LHCN-M2 (cell line): ENCODE measurements around the gene PPP1R16B. TPM values are rescaled to one million over a fixed set of nuclear protein-coding genes. Genes with fewer than 3 reads are reported as not detected.

Experiments
- DNase-seq: peaks from one replicate; pipeline ENCODE4 v3.0.0-alpha.2; 2012; ENCODE audit warnings: low read depth
- total RNA-seq: library from RNA; depleted of rRNA; stranded (reverse); fragments of >200 nt; gene quantifications from 2 replicates; pipeline ENCODE4 v1.2.3, GENCODE V29; 2014

The PPP1R16B gene
- total RNA-seq, 1 experiment from 2014 or later = not detected

DNA sequence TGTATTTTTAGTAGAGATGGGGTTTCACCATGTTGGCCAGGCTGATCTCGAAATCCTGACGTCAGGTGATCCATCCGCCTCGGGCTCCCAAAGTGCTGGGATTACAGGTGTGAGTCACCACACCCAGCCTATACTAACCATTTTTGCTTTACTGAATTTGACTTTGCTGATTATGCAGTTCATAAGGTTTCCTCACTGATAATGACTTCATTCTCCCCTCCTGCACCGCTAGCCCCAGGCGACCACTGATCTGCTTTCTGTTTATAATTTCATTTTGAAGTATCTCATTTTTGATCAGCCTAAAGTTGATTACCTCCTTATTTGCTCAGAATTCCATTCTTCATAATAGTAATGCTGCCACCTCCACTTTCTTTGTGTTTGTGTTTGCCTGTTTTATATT lies 72.0 kb downstream of the PPP1R16B start:
- DNase-seq = no peak

DNA sequence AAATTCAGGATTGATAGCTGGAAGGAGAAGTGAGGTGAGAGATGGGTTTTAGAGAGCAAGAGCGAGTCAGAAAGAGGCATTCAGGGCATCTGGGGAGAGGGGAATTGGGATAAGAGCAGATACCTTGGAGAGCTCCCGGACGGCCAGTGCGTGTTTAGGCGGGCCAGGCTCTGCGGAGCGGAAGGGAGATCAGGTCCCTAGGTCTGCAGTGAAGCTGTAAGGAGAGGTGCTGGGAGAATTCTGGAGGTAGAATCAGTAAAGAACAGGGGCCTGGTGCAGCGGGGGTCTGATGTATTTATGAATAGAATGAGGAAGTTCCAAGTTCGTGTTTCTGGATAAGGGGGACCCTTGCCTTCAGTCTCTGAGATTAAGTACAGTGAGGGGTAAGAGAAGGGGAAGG lies 73.4 kb downstream of the PPP1R16B start:
- DNase-seq = no peak

DNA sequence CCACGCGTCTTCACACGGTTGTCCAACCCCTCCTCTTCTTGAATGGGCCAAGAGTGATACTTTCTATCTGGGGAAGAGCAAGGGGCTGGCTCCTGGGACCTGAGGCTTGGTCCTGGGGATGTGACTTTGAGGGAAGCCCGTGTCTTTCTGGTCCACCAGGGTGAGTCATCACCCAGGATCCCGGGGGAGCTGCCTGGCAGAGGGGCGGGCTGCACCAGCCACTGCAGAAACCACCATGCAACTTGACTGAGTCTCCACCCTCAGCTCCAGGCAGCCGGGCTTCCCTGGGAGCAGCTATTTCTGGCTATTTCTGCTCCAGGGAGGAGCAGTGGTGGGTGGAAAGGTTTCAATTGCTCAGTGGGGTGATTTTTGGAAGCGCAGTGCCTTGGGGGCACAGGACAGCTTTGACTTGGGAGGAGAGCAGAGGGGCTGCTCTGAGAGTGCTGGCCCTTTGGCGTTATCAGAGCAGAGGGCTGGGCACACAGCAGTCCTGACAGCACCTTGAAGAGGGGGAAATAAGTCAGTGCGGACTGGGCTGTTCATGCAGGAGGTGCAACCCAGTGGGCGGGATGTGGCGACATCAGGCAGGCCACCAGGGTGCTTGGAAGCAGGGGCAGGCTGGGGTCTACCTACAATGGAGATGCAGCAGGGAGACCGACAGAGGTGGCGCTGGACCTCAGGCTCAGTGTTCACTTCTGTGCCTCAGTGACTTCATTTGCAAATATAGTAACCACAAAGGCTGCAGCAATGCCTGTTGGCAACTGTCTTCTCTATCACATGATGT lies 75.6 kb downstream of the PPP1R16B start:
- DNase-seq = no peak

DNA sequence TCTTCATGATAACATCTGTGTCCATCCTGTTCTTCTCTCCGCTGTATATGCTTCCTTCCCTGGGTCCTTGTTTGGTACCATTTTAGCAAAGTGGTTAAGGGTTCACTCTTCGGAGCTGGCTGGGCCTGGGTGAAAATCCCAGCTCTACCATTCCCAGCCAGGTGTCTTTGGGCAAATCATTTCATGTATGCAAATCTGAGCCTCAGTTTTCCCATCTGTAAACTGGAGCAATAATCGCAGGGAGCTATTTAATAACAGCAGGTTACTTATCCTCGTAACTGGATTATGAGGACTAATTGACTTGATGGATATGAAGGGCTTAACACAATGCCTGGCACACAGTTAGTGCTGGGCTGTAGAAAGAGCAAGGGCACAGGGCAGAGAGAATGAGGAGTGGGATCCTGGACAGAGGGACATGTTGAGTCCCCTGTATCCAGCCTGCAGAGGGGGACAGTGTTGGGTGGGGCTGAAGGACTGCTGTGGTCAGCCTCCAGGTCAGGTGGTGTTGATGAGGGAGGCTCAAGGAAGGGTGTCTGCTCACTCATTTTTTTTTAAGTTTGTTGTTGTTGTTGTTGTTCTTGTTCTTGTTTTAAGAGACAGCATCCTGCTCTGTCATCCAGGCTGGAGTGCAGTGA lies 76.4 kb downstream of the PPP1R16B start:
- DNase-seq = no peak

DNA sequence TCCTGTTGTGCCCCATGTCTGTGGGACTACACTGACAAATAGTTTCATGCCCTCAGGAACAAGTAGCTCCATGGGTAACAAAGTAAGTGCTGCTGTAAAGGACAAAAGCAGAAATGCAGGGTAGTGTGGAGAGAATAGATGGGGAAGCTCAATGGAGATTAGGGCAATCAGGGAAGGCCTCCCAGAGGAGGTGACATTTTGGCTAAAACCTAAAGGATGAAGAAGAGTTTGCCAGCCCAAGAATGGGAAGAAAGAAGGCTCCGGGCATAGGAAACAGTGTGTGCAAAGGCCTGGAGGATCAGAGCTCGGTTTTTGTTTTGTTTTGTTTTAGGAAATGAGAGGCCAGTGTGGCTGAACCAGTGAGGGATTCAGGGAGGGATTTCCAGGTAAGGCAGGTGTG lies 77.1 kb downstream of the PPP1R16B start:
- no peak for DNase-seq

DNA sequence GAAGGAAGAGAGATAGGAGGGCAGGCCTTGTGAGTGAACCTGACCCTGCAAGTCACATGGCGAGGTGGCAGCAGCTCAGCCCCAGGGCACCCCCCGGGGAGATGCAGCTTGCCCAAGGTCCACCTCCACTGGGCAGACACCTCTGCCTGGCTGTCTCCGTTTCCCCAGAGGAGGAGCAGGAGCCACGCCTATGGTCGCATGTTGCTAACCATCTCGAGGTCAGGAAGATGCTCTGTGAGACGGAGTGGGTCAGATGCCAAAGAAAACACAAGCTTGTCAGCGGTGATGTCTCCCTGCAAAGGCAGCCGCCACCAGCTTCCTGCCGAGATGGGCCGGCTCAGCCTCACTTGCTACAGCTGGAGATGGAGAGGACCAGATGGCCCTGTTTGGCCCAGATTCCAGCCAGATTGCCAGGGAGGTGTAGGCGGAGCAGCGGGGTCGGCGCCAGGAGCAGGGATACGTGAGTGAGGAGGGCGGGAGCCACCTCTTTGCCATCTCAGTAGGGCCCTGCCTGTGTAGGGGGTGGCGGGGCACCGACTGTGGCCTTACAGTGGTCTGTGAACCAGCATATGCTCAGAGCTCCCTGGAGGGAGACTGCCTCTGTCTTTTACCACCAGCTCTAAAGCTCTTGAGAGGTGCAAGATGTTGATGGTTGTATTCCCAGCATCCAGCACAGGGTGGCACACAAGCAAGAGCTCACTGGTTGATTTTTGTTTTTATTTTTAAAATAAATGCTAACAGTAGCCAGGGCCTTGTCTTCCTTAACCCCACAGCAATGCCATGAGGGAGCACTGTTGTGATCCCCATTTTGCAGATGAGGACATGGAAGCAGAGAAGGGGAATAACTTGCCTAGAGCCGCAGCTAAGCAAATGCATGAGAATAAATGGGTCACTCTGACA lies 77.8 kb downstream of the PPP1R16B start:
- peak; percentile 25 for DNase-seq

DNA sequence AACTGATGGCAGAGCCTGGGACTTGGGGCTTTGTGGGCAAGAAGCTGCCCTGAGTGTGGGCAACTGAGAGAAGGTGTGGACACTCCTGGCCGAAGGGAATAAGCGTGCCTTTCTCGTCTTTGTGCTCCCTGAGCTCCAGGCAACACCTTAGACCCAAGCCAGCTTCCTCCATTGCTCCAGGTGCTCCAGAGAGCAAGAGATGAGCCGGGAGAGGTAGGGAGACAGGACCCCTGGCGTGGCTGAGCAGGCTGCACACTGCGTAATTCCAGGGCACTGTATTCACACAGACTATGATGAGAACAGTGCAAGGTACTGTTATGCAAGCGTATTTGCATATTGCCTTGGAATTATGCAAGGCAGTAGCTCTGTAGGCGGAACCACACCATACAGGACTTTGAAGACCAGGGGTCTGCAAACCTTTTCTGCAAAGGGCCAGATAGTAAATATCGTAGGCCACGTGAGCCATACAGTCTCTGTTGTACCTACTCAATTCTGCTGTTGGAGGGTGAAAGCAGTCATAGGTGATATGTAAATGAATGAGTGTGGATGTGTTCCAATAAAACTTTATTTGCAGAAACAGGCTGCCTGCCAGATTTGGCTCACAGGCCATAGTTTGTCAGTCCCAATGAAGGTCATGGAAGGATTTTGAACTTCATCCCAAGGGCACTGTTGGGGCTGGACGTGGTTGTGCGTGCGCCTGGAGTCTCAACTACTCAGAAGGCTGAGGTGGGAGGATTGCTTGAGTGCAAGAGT lies 78.7 kb downstream of the PPP1R16B start:
- no peak for DNase-seq

DNA sequence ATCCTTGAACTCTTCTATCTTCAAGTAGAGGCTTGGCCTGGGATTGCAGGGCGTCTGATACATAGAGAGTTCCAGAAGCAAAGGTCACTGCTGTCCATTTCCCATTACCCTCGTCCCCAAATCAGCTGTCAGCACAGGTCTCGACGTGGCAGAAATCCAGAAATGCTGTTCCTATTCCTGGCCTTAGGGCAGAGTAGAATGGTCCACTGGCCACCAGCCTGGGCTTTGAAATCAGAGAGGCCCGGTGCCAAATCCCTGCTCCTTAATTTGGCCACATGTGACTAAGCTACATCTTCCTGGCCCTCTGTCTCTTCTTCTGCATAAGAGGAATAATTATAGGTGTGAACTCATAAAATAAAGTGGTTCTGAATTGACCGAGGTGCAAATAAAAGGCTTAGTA lies 79.9 kb downstream of the PPP1R16B start:
- DNase-seq = no peak

DNA sequence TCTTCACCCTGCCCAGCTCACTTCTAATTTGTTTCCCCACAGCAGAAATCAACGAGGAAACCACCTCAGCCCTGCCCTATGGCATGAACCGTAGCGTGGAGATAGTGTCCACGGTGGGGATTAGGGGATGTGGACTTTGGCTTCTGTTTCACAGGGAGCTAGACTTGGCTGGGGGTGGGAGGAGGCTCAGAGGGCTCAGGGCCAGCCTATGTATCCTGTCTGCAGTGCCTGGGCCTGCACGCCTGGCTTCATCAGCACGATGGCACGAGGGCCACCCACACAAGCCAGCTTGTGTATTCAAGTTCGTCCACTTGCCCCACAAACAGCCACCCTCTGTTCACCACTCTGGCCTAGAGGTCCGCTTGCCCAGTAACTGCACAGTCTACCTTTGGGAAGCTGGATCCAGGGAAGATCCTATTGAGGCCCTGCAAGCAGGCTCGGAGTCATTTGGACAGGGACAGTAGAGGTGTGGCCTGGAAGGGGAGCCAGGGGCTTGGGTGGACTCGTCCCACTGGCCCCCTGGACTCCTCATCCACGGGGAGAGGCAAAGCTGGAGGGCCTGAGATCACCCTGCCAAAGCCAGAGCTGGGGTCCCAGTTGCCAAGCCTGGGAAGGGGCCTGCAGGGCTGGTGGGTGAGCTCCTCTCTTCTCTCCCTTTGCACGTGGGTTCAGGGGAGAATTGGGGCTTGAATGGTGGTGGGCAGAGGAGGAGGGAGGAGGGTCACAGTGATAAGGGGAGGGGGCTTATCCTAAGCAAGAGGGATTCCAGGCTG lies 82.7 kb downstream of the PPP1R16B start:
- no peak for DNase-seq

DNA sequence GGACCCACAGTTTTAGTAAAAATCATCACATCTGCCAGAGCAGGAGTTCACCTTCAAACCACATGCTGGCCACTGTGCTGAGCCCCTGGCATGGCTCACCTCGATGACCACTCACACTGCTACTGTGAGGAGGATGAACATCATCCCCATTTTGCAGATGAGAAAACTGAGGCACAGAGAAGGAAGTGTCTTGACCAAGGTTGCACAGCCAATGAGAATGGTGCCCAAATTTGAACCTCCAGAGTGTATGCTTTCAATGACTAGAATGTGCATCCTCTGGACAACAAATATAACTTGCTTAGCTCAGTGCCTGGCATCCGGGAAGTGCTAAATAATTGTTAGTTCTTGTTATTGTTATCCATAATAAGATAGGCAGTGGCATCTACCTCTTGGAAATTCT lies 83.6 kb downstream of the PPP1R16B start:
- DNase-seq = no peak

DNA sequence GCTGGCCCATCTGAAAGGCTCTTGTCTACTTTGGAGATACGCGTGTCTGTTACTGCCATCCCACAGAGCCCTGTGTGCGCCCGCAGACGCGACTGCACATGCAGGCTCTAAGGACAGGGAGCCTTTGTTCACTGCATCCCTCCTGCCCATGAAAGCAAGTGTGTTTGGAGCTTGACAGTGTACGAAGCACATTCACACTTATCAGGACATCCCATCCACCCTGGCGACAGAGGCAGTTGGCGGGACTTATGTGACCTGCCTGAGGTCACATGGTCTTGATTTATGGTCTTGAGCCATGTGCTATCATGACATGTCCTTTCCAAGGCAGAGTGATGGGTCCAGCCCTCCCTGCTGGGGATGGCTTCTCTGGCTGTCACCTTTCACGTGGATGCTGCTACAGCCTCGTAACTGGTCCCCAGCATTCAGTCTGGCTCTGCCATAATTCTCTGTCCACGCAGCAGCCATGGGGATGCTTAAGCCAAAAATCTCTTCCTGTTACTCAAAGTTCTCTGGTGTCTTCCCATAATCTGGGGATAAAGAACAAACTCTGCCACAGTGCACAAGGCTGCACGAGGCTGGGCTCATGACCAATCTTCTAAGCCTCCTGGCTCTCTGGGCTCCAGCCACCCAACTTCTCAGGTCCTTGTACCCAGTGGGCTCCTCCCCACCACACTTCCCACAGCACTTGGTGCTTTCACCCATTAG lies 84.4 kb downstream of the PPP1R16B start:
- DNase-seq = no peak

DNA sequence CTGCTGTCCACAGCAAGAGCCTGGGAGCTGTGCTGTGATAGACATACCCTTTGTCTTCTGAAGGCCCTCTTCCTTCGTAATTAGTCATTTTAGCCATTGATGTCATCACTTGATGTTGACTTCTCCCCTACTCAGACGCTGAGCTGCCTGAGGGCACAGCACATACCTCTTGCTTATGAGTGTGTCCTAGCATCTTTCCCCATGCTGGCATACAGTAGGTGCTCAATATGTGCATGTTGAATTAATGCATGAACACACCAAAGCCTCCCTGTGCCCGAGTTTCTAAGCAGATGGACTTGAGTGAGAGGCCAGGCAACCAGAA lies 85.0 kb downstream of the PPP1R16B start:
- DNase-seq = no peak

DNA sequence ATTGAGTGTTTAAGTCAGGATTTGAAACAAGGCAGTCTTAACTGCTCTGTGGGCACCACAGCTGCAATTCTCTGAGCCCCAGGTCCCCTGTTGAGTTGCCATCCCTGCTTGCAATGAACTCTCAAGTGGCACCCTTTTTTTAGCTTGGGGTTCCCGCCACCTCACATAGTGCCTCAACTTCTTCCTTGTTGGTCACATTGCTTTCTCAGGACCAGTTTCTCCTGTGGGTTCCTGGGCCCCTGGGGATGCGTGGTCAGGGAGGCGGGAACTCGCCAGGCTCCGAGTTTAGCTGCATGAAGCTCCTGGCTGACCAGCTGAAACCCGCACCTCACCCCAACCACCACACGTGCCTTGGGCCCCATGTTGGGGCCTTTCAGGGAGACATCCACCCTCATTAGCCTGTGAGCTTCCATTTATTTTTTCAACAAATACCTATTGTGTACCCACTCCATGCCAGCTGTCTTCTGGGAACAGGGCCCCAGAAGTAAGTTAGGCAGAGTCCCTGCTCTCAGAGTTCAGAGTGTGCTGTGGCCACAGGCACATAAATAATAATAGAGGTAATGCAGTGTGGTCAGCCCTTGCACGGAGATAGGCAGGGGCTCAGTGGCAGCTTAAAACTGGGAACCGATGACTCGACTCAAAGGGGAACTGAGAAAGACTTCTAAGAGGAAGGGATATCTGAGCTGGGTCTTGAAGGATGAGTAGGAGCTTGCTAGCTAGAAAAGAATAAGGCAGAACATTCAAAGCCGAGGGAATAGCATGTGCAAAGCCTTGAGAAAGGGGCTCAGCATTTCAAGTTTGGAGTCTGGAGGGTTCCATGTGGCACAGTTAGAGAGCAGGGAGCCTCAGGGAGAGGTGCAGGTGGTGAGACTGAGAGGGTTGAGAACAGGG lies 86.8 kb downstream of the PPP1R16B start:
- no peak for DNase-seq

DNA sequence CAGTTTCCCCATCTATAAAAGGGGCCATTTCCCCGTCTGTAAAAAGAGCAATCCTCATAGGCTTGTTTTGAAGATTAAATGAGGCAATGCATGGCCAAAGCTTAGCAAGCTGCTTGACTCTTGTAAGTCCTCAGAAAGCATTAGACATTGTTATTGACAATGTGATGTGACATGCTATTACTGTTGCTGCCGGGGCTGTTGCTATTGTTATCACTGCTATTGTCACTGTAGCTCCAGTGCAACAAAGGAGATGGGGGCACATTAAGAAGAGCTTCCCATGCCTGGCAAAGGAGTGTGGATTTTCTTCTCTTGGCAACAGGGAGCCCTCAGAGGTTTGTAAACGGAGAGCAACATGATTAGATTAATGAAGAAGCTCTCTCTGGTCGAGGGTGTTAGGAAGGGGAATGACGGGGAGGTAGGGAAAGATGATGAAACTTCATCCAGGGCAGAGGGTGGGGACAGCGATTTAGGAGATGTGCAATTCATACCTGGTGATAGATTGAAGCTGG lies 87.6 kb downstream of the PPP1R16B start:
- DNase-seq = no peak

DNA sequence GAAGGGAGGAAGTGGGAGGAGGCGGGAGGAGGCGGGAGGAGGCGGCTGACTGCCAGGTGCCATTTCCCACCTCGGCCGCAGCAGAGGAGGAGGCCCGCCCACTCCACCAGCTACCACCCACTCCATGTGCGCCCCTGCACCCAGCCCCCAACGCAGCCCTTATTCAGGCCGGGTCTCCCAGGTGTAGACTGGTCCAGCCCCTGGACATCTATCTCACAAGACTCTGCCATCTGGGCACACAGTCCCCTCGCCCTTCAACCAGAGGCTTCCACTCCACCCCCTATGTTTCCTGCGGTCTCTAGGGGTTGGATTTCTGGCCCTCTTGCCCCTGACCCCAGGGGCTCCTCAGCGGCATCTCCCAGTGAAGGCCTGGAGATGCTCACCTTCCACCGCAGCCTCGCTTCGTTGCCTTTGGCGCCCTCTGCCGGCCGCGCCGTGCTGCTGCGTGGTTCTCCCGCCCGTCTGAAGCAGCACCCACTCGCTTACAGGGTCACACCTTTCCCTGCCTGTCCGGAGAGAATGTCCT lies 88.1 kb downstream of the PPP1R16B start:
- peak; percentile 15 for DNase-seq

DNA sequence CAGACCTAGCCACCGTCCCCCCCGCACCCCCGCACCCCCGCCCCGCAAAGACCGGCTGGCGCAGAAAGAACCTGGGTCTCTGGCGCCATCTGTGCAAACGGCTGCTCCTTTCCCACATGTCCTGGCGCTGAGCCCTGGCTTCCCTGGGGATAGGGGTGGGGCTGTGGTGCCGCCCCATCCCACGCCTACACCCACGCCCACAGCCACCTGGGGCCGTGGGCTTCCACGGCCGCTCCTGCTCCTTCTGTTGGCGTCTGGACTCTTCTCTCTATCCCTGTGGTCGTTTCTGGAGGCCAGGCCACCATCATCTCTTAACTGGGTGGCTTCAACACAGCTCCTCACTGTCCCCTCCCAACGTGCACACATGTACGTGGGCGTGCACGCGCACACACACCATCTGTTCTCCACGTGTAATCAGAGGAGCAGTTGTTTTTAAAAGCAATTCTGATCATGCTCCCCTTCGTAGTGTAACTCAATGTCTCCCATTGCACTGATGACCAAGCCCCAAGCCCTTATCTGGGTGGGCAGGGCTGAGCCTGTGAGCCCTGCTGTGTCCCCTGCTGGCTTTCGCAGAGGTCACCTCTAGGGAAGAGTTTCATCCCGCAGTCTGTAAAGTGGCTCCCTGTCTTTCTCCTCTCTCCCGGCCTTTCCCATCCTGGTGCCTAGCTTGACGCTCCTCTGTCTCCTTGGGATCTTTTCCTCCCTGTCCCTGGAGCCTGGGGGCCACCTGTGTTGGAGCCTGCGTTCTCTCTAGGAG lies 88.8 kb downstream of the PPP1R16B start:
- no peak for DNase-seq

DNA sequence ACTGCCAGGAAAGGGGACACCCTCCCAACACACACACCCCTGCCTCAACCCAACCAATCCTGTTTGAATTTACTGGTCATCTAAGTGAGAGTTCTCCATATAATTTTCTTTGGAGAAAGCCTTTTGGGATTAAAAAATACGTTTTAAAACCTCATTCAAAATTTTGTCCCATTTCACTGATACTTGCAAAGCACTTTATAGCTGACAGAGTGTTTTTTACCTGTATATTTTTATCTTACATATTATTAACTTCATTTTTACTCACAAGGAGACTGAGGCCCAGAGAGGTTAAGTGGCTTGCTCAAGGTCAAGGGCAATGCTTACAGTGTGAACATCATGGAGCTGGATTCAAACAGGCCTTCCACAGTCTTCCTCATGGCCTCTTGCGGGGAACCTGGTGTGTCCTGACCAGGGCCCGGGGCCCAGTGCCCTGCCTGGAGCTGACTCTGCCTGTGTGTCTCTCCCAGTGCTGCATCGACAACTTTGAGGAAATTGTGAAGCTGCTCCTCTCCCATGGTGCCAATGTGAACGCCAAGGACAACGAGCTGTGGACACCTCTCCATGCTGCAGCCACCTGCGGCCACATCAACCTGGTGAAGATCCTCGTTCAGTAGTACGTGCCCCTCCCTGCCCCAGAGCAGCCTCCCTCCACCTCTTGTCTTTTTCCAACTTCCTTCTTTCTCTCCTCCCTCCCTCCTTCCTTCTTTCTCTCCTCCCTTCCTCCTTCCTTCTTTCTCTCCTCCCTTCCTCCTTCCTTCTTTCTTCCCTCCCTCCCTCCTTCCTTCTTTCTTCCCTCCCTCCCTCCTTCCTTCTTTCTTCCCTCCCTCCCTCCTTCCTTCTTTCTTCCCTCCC lies 89.8 kb downstream of the PPP1R16B start:
- DNase-seq = no peak
